ENCODE results near the gene PMM2. TPM values are rescaled to one million over a fixed set of nuclear protein-coding genes. Genes with fewer than 3 reads are reported as not detected.

The PMM2 gene
- total and polyA plus RNA-seq, 2 donors (not counting 3 experiments of a cell fraction or from before 2014, with no cell fraction given), result 29.0 to 61.3 TPM

GRCh38 chr16:8758022-8758421 is 39.6 kb upstream of the PMM2 start:
- BruUV-seq (replicated peaks), result no TSS peak
- H3K9me3 ChIP-seq (replicated peaks; ENCODE audit: control insufficient read depth, insufficient read depth, low read length), result no peaks in the 10 kb centered on the region
- H3K79me2 ChIP-seq (ENCODE audit: control insufficient read depth, insufficient read depth, low read length), result no peaks in the 10 kb centered on the region
- H3K4me3 ChIP-seq (replicated peaks in 1 of 3; ENCODE audit: insufficient read depth in 1 of 3, low read depth in 1 of 3, low read length in 3 of 3), result no peak overlapping the region
- H3K9me1 ChIP-seq (replicated peaks; ENCODE audit: control insufficient read depth, extremely low read depth, insufficient read depth, low read length), result no peaks in the 10 kb centered on the region
- CTCF ChIA-PET, result no interaction called here
- no peak overlapping the region for H3K27ac ChIP-seq (ENCODE audit: insufficient read depth, low read depth, low read length)
- H2AFZ ChIP-seq (ENCODE audit: low read depth, low read length), result no peak overlapping the region
- dilution Hi-C loops (cut with MboI; ENCODE audit: extremely low pct_ligation_motif_present, low sequenced_read_pairs) (no loop called here), intact Hi-C loops (cut with micrococcal nuclease) (no loop called here)
- H3K4me2 ChIP-seq (ENCODE audit: insufficient read depth, low read length), result no peak overlapping the region
- H3K27me3 ChIP-seq (ENCODE audit: control insufficient read depth in 2 of 2, insufficient read depth in 2 of 2, low read length in 2 of 2), result no peaks in the 10 kb centered on the region
- no peaks in the 10 kb centered on the region for H4K20me1 ChIP-seq (replicated peaks; ENCODE audit: control insufficient read depth, extremely low read depth, insufficient read depth, low read length)
- H3K9ac ChIP-seq (replicated peaks; ENCODE audit: extremely low read depth, insufficient read depth, low read length), result no peak overlapping the region
- FAIRE-seq, result no peak
- DNase-seq (ENCODE audit: low read depth, low spot score), result no peak
- H3K4me1 ChIP-seq (ENCODE audit: control insufficient read depth, extremely low read depth, insufficient read depth, low read length), result no peaks in the 10 kb centered on the region
- TF ChIP-seq FOS (IDR thresholded peaks at IDR 0.05; ENCODE audit: borderline replicate concordance, insufficient read depth, low read length), result no peak
- POLR2A ChIA-PET, result no interaction called here
- no peaks in the 10 kb centered on the region for H3K36me3 ChIP-seq (ENCODE audit: control insufficient read depth in 2 of 2, extremely low read depth in 1 of 2, insufficient read depth in 2 of 2, low read length in 2 of 2)

GRCh38 chr16:8760021-8760420 is 37.6 kb upstream of the PMM2 start:
- Histone ChIP-seq H3K4me1 (ENCODE audit: control insufficient read depth, extremely low read depth, insufficient read depth, low read length) (no peaks in the 10 kb centered on the region), H4K20me1 (replicated peaks; ENCODE audit: control insufficient read depth, extremely low read depth, insufficient read depth, low read length) (no peaks in the 10 kb centered on the region), H3K9me1 (replicated peaks; ENCODE audit: control insufficient read depth, extremely low read depth, insufficient read depth, low read length) (no peaks in the 10 kb centered on the region), H3K9ac (replicated peaks; ENCODE audit: extremely low read depth, insufficient read depth, low read length) (no peak overlapping the region), H3K9me3 (replicated peaks; ENCODE audit: control insufficient read depth, insufficient read depth, low read length) (no peaks in the 10 kb centered on the region), H3K27me3 (ENCODE audit: control insufficient read depth in 2 of 2, insufficient read depth in 2 of 2, low read length in 2 of 2) (no peaks in the 10 kb centered on the region), H3K4me3 (replicated peaks in 1 of 3; ENCODE audit: insufficient read depth in 1 of 3, low read depth in 1 of 3, low read length in 3 of 3) (no peak overlapping the region), H2AFZ (ENCODE audit: low read depth, low read length) (no peak overlapping the region), H3K4me2 (ENCODE audit: insufficient read depth, low read length) (no peak overlapping the region), H3K36me3 (ENCODE audit: control insufficient read depth in 2 of 2, extremely low read depth in 1 of 2, insufficient read depth in 2 of 2, low read length in 2 of 2) (no peaks in the 10 kb centered on the region), H3K27ac (ENCODE audit: insufficient read depth, low read depth, low read length) (no peak overlapping the region), H3K79me2 (ENCODE audit: control insufficient read depth, insufficient read depth, low read length) (no peaks in the 10 kb centered on the region)
- no TSS peak for BruUV-seq (replicated peaks)
- ChIA-PET POLR2A (no interaction called here), CTCF (no interaction called here)
- DNase-seq (ENCODE audit: low read depth, low spot score), result no peak
- no peak for FAIRE-seq
- dilution Hi-C loops (cut with MboI; ENCODE audit: extremely low pct_ligation_motif_present, low sequenced_read_pairs), result no loop called here
- TF ChIP-seq EZH2 (IDR thresholded peaks at IDR 0.05; ENCODE audit: borderline replicate concordance, low read depth, low read length, severe bottlenecking) (no peak), POLR2A (IDR thresholded peaks at IDR 0.05; ENCODE audit: low read depth, low read length) (no peak), MAX (IDR thresholded peaks at IDR 0.05; ENCODE audit: insufficient read depth, insufficient read length) (no peak)
- intact Hi-C loops (cut with micrococcal nuclease), result no loop called here
